ENCODE results near the gene ZNF599. TPM values are rescaled to one million over a fixed set of nuclear protein-coding genes. Genes with fewer than 3 reads are reported as not detected.

ZNF599 gene
- total and polyA plus RNA-seq, 12 donors: 3.3 to 14.3 (median 7.5) TPM

DNA sequence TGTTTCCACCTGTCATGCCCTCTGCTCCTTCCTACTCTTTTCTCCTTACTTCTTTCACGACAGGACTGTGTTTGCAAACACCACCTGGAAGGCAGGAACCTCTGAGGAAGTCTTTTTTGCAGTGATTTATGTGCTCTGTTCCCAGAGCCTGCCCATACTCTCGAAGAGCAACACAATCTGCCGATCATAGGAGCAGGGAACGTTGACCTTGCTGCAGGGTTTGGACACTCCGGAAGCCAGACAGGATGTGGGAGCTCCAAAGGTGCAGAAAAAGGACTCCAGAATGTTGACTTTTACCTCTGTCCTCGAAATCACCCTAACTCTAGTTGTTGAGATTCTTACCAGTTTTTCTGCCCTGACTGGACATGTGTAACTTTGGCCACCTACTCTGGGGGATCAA, 47.6 kb downstream of the ZNF599 start:
- TF ChIP-seq CTCF (IDR thresholded peaks at IDR 0.05) (no peak), POLR2A (IDR thresholded peaks at IDR 0.05) (no peak)
- Histone ChIP-seq H3K27ac (no peak overlapping the region), H3K4me1 (replicated peaks in 1 of 2) (no peaks in the 10 kb centered on the region), H3K27me3 (no peaks in the 10 kb centered on the region), H3K4me3 (no peak overlapping the region), H3K9me3 (replicated peaks in 1 of 3) (no peaks in the 10 kb centered on the region), H3K36me3 (replicated peaks in 1 of 2) (no peaks in the 10 kb centered on the region)
- no peak for DNase-seq
- 28 to 49% (median 31%) methylated on average over 6 of the region's 6 CpGs for WGBS, 4 donors
- intact Hi-C loops (cut with DNase I): no loop called here

DNA sequence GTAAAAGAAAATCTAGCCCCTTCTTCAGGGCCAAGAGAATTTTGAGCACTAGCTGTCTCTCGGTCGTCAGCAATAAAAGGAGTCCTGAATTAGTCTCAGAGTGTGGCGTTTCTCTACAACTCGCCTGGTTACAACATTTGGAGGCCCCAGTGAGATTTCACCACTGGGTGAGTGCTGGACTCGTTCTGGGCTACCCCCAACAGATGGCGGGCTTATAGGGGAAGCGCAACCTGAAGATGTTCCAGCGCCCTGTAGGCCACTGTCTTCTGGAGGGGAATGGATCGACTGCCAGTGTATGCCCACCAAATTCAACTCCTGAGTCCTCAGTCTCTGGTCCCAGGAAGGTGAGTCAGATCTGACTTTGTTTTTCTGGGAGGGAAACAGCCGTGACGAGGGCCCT, 50.7 kb downstream of the ZNF599 start:
- intact Hi-C loops (cut with DNase I): no loop called here
- TF ChIP-seq CTCF (IDR thresholded peaks at IDR 0.05) (no peak), POLR2A (IDR thresholded peaks at IDR 0.05) (no peak)
- 51 to 65% (median 53%) methylated on average over 11 of the region's 11 CpGs for WGBS, 4 donors
- Histone ChIP-seq H3K36me3 (replicated peaks in 1 of 2) (no peaks in the 10 kb centered on the region), H3K27ac (no peak overlapping the region), H3K4me3 (no peak overlapping the region), H3K4me1 (replicated peaks in 1 of 2) (no peaks in the 10 kb centered on the region), H3K27me3 (no peaks in the 10 kb centered on the region), H3K9me3 (replicated peaks in 1 of 3) (no peaks in the 10 kb centered on the region)
- DNase-seq: no peak

GRCh38 chr19:34715357-34715756, 57.7 kb downstream of the ZNF599 start:
- no peak for DNase-seq
- intact Hi-C loops (cut with DNase I): loop anchor here in 1 of 2 donors (10.0 kb wide), 1 partner anchor 71 kb away; no protein-coding TSS in a partner anchor
- TF ChIP-seq POLR2A (IDR thresholded peaks at IDR 0.05) (no peak), CTCF (IDR thresholded peaks at IDR 0.05) (no peak)
- Histone ChIP-seq H3K27ac (no peak overlapping the region), H3K9me3 (replicated peaks in 1 of 3) (peaks cover 0 to 13% (median 0%) of the 10 kb centered on the region in 3 donors), H3K27me3 (no peaks in the 10 kb centered on the region), H3K4me3 (no peak overlapping the region), H3K4me1 (replicated peaks in 1 of 2) (no peaks in the 10 kb centered on the region), H3K36me3 (replicated peaks in 1 of 2) (no peaks in the 10 kb centered on the region)

DNA sequence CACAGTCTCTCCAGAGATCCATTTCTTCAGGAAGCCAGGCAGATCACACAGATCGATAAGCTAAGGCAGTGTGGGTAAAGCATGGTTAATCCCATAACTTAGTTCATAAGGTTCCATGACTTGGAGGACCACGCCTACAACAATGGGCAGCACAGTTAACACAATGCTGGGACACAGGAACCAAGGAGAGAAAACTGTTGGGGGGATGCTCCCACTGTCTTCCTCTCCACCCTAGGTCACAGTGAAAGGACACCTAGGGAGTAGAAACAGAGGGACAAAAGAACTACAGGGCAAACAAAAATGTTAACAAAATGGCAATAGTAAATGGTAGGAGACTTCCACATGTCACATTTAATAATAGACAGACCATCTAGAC, 59.8 kb downstream of the ZNF599 start:
- intact Hi-C loops (cut with DNase I): loop anchor here (2.0 to 10.0 kb wide), 3 partner anchors 68 to 211 kb away; no protein-coding TSS in a partner anchor
- no peak for TF ChIP-seq POLR2A (IDR thresholded peaks at IDR 0.05)
- TF ChIP-seq CTCF (IDR thresholded peaks at IDR 0.05): no peak
- no peaks in the 10 kb centered on the region for H3K27me3 ChIP-seq
- no peak overlapping the region for H3K27ac ChIP-seq
- no peaks in the 10 kb centered on the region for H3K4me1 ChIP-seq (replicated peaks in 1 of 2)
- WGBS, 4 donors: 62 to 78% (median 73%) methylated on average over 2 of the region's 2 CpGs
- no peaks in the 10 kb centered on the region for H3K36me3 ChIP-seq (replicated peaks in 1 of 2)
- DNase-seq: no peak
- H3K9me3 ChIP-seq (replicated peaks in 1 of 3): peaks cover 0 to 13% (median 0%) of the 10 kb centered on the region in 3 donors
- H3K4me3 ChIP-seq: no peak overlapping the region
